ENCODE data around the gene STYX.

The STYX gene

GRCh38 chr14:52729925-52730708 is at the start of gene STYX:
Gene STYX, plus strand, starts transcription at chr14:52730166. Its CDS starts 309 bp downstream, at chr14:52730475.
- DNase-seq (ENCODE audit: low spot score) = peak; percentile 96

- no peak for DNase-seq (ENCODE audit: low spot score)
Measured at GRCh38 chr14:52683985-52684520, 45.9 kb upstream of the STYX start.

- no peak for DNase-seq (ENCODE audit: low spot score)
Measured at GRCh38 chr14:52686176-52686575, 43.8 kb upstream of the STYX start.

GRCh38 chr14:52690983-52691760 is 38.8 kb upstream of the STYX start:
- DNase-seq (ENCODE audit: low spot score) = no peak

- no peak for DNase-seq (ENCODE audit: low spot score)
Measured at GRCh38 chr14:52692248-52692962, 37.6 kb upstream of the STYX start.

GRCh38 chr14:52693036-52693435 is 36.9 kb upstream of the STYX start:
- DNase-seq (ENCODE audit: low spot score) = no peak

- DNase-seq (ENCODE audit: low spot score) = no peak
Measured at GRCh38 chr14:52693532-52693931, 36.4 kb upstream of the STYX start.

- DNase-seq (ENCODE audit: low spot score) = peak; percentile 27
Measured at GRCh38 chr14:52694761-52695480, 35.0 kb upstream of the STYX start.

GRCh38 chr14:52695481-52696091 is 34.4 kb upstream of the STYX start, which contains the start of gene ERO1A:
Gene ERO1A, minus strand, starts transcription at chr14:52695558. Its CDS starts 77 bp downstream, at chr14:52695481.
- DNase-seq (ENCODE audit: low spot score) = peak; percentile 62

GRCh38 chr14:52700701-52701172 is 29.2 kb upstream of the STYX start:
- no peak for DNase-seq (ENCODE audit: low spot score)

GRCh38 chr14:52701223-52701622 is 28.7 kb upstream of the STYX start:
- no peak for DNase-seq (ENCODE audit: low spot score)

- DNase-seq (ENCODE audit: low spot score) = no peak
Measured at GRCh38 chr14:52703225-52703624, 26.7 kb upstream of the STYX start.

GRCh38 chr14:52703664-52704063 is 26.3 kb upstream of the STYX start:
- no peak for DNase-seq (ENCODE audit: low spot score)

- peak; percentile 7 for DNase-seq (ENCODE audit: low spot score)
Measured at GRCh38 chr14:52706286-52706685, 23.7 kb upstream of the STYX start.

GRCh38 chr14:52706724-52707706 is 23.0 kb upstream of the STYX start, which contains the start of gene PSMC6:
Gene PSMC6, plus strand, starts transcription at chr14:52707200. Its CDS starts 20 bp downstream, at chr14:52707220.
- DNase-seq (ENCODE audit: low spot score) = peak; percentile 93

GRCh38 chr14:52711666-52712065 is 18.3 kb upstream of the STYX start:
- no peak for DNase-seq (ENCODE audit: low spot score)

GRCh38 chr14:52716155-52716554 is 13.8 kb upstream of the STYX start:
- DNase-seq (ENCODE audit: low spot score) = no peak

- no peak for DNase-seq (ENCODE audit: low spot score)
Measured at GRCh38 chr14:52723514-52724359, 6.2 kb upstream of the STYX start.

- DNase-seq (ENCODE audit: low spot score) = no peak
Measured at GRCh38 chr14:52724360-52724644, 5.7 kb upstream of the STYX start.
